K562 (cell line): ENCODE results near the gene EPOP.
A peak's percentile ranks its signal among the peaks of the same experiment; 100 is the strongest.

Source experiments
- JUNB ChIP-seq: fragments of 450-650 bp; formaldehyde crosslinking; conservative IDR thresholded peaks from 2 replicates; pipeline ENCODE4 v1.4.0; 2020; ENCODE audit warnings: mild to moderate bottlenecking
- NFE2L1 ChIP-seq: fragments of 450-650 bp; IDR thresholded peaks from 2 replicates; pipeline ENCODE4 v1.6.1; 2016; ENCODE audit warnings: missing genetic modification characterization, low read depth, mild to moderate bottlenecking, missing compliant biosample characterization, moderate library complexity, borderline replicate concordance
- TF ChIP-seq, protein P1 (sequence below): fragments of 450-650 bp; IDR thresholded peaks from 2 replicates; pipeline ENCODE4 v1.6.1; 2017; ENCODE audit warnings: antibody characterized with exemption
- TF ChIP-seq, protein P2 (sequence below): sonication (generic); formaldehyde crosslinking; IDR thresholded peaks from 2 replicates; pipeline ENCODE4 v1.8.1; 2023; ENCODE audit warnings: mild to moderate bottlenecking, missing genetic modification reagents
- TF ChIP-seq, protein P3 (sequence below): sonication (generic); formaldehyde crosslinking; IDR thresholded peaks from 2 replicates; pipeline ENCODE4 v1.8.0; 2022; ENCODE audit warnings: mild to moderate bottlenecking, missing genetic modification reagents
- TF ChIP-seq, protein P4 (sequence below), 3 experiments: IDR thresholded peaks in 2 of 3; conservative IDR thresholded peaks in 1 of 3; 2 replicates each; pipeline ENCODE4 v1.5.1; 2011 to 2012; ENCODE audit warnings: low read length in 3 of 3, mild to moderate bottlenecking in 3 of 3, control low read depth in 2 of 3, improper control_type of control experiment in 1 of 3, inconsistent platforms in 1 of 3, low read depth in 1 of 3, mixed read lengths in 1 of 3, moderate library complexity in 1 of 3; ENCODE audit not compliant: insufficient read depth in 2 of 3

DNA sequence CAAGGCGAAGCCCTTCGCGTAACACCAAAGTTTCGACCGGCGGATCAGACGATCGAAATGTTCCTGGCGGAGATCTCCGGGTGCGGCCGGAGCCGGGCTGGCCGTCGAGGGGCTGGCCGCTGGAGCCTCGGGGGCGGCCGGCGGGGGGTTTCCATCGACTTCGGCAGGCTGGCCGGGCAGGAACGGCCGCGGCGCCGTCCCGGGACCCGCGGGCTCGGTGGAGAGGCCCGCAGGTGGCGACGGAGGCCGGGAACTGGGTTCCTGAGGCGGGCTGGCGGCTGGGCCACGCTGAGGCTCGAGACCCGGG is 1.1 kb downstream of the EPOP start:
- no peak for TF ChIP-seq JUNB
- TF ChIP-seq, protein P1, sequence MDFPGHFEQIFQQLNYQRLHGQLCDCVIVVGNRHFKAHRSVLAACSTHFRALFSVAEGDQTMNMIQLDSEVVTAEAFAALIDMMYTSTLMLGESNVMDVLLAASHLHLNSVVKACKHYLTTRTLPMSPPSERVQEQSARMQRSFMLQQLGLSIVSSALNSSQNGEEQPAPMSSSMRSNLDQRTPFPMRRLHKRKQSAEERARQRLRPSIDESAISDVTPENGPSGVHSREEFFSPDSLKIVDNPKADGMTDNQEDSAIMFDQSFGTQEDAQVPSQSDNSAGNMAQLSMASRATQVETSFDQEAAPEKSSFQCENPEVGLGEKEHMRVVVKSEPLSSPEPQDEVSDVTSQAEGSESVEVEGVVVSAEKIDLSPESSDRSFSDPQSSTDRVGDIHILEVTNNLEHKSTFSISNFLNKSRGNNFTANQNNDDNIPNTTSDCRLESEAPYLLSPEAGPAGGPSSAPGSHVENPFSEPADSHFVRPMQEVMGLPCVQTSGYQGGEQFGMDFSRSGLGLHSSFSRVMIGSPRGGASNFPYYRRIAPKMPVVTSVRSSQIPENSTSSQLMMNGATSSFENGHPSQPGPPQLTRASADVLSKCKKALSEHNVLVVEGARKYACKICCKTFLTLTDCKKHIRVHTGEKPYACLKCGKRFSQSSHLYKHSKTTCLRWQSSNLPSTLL, result no peak
- TF ChIP-seq, protein P2, sequence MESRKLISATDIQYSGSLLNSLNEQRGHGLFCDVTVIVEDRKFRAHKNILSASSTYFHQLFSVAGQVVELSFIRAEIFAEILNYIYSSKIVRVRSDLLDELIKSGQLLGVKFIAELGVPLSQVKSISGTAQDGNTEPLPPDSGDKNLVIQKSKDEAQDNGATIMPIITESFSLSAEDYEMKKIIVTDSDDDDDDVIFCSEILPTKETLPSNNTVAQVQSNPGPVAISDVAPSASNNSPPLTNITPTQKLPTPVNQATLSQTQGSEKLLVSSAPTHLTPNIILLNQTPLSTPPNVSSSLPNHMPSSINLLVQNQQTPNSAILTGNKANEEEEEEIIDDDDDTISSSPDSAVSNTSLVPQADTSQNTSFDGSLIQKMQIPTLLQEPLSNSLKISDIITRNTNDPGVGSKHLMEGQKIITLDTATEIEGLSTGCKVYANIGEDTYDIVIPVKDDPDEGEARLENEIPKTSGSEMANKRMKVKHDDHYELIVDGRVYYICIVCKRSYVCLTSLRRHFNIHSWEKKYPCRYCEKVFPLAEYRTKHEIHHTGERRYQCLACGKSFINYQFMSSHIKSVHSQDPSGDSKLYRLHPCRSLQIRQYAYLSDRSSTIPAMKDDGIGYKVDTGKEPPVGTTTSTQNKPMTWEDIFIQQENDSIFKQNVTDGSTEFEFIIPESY (CRISPR knock-in tag), result peak; percentile 72
- TF ChIP-seq, protein P3, sequence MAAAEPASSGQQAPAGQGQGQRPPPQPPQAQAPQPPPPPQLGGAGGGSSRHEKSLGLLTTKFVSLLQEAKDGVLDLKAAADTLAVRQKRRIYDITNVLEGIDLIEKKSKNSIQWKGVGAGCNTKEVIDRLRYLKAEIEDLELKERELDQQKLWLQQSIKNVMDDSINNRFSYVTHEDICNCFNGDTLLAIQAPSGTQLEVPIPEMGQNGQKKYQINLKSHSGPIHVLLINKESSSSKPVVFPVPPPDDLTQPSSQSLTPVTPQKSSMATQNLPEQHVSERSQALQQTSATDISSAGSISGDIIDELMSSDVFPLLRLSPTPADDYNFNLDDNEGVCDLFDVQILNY (CRISPR knock-in tag), result no peak
- TF ChIP-seq, protein P4, sequence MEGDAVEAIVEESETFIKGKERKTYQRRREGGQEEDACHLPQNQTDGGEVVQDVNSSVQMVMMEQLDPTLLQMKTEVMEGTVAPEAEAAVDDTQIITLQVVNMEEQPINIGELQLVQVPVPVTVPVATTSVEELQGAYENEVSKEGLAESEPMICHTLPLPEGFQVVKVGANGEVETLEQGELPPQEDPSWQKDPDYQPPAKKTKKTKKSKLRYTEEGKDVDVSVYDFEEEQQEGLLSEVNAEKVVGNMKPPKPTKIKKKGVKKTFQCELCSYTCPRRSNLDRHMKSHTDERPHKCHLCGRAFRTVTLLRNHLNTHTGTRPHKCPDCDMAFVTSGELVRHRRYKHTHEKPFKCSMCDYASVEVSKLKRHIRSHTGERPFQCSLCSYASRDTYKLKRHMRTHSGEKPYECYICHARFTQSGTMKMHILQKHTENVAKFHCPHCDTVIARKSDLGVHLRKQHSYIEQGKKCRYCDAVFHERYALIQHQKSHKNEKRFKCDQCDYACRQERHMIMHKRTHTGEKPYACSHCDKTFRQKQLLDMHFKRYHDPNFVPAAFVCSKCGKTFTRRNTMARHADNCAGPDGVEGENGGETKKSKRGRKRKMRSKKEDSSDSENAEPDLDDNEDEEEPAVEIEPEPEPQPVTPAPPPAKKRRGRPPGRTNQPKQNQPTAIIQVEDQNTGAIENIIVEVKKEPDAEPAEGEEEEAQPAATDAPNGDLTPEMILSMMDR (IDR thresholded peaks at IDR 0.05 in 2 of 3, conservative IDR thresholded peaks at IDR 0.05 in 1 of 3; ENCODE audit: insufficient read depth in 2 of 3, low read depth in 1 of 3, low read length in 3 of 3), result no peak
- TF ChIP-seq NFE2L1 (tag), result no peak
